Metanephros (tissue), 2 donors: ENCODE results near the gene CORO1C. TPM values are rescaled to one million over a fixed set of nuclear protein-coding genes. Genes with fewer than 3 reads are reported as not detected.

Source experiments
- small RNA-seq: library from RNA; depleted of rRNA; stranded (forward); fragments of <200 nt; gene quantifications from one replicate; pipeline ENCODE3, GENCODE V24; 2014; ENCODE audit warnings: low replicate concordance
- total RNA-seq: library from RNA; depleted of rRNA; stranded (reverse); fragments of >200 nt; gene quantifications from one replicate; pipeline ENCODE4 v1.2.3, GENCODE V29; 2014

The CORO1C gene
- 77.1 TPM for total RNA-seq

GRCh38 chr12:108731105-108731865, at the start of gene CORO1C:
Gene CORO1C (minus strand): TSS chr12:108731518. CDS start chr12:108701318, 30,200 bp downstream.

GRCh38 chr12:108633534-108634248, 97.6 kb downstream of the CORO1C start, which contains the start of gene SELPLG:
Gene SELPLG (minus strand): TSS chr12:108633894. CDS start chr12:108624307, 9,587 bp downstream.

GRCh38 chr12:108597559-108598471, 133.5 kb downstream of the CORO1C start, which contains the start of gene TMEM119:
Gene TMEM119 (minus strand): TSS chr12:108598084. CDS start chr12:108592383, 5,701 bp downstream.

Small RNA genes lying within 50 kb of the gene (small RNA-seq; reads per million reads assigned to genes)
- not detected for gene AC087893.2
- not detected for gene RF00019
- not detected for gene RF00561
- gene RNU7-169P: not detected

Other genes with a start within 250 kb of the CORO1C start
- gene FICD, start 216.2 kb downstream of the CORO1C start, total RNA-seq: 4.3 TPM
- gene SART3, start 170.3 kb downstream of the CORO1C start, total RNA-seq: 144 TPM
- gene ISCU, start 168.9 kb downstream of the CORO1C start, total RNA-seq: 97.8 TPM
- gene TMEM119, start 133.4 kb downstream of the CORO1C start, total RNA-seq: 29.7 TPM
- 4.8 TPM for gene SELPLG, start 97.6 kb downstream of the CORO1C start, total RNA-seq
- gene SSH1, start 126.1 kb upstream of the CORO1C start, total RNA-seq: 29.5 TPM
- gene DAO, start 148.6 kb upstream of the CORO1C start, total RNA-seq: 0.53 TPM